Psoas muscle (tissue), 8 donors: Measurements from ENCODE around the gene SNORC. TPM values are rescaled to one million over a fixed set of nuclear protein-coding genes. Genes with fewer than 3 reads are reported as not detected.
"Not testable (repeated sequence)": the region's sequence is repeated elsewhere in the genome, so short reads cannot be mapped to it uniquely, and the experiment has no call there.

ENCODE experiments used
- ATAC-seq, 4 donors: fragments of 200-7000 bp; cut with Tn5 transposase; one replicate each; pipeline ENCODE4 v1.9.1; 2020; ENCODE audit warnings: moderate library complexity in 3 of 4, mild to moderate bottlenecking in 2 of 4
- DNase-seq, 2 donors: peaks; one replicate each; pipeline ENCODE4 v3.0.0-alpha.2; 2020
- H3K27ac ChIP-seq: fragments of 200-600 bp; one replicate; pipeline ENCODE4 v1.8.0; 2022
- H3K27me3 ChIP-seq, 3 donors: fragments of 200-600 bp in 1 of 3; one replicate each; pipeline versions ENCODE4 v1.6.1 to v1.8.0; 2013 to 2022; ENCODE audit warnings: low read length in 2 of 3, mild to moderate bottlenecking in 2 of 3, moderate library complexity in 1 of 3; ENCODE audit not compliant: insufficient read depth in 3 of 3
- H3K36me3 ChIP-seq, 2 donors: fragments of 200-600 bp in 1 of 2; one replicate each; pipeline versions ENCODE4 v1.6.1 to v1.8.0; 2013 to 2022; ENCODE audit warnings: low read depth in 1 of 2, mild to moderate bottlenecking in 1 of 2, moderate library complexity in 1 of 2; ENCODE audit not compliant: insufficient read depth in 1 of 2
- H3K4me1 ChIP-seq: fragments of 200-600 bp; one replicate; pipeline ENCODE4 v1.8.0; 2022
- H3K4me3 ChIP-seq: fragments of 200-600 bp; one replicate; pipeline ENCODE4 v1.8.0; 2022; ENCODE audit warnings: mild to moderate bottlenecking
- H3K9me3 ChIP-seq: fragments of 200-600 bp; one replicate; pipeline ENCODE4 v1.8.0; 2022
- CTCF ChIP-seq: fragments of 200-600 bp; IDR thresholded peaks from one replicate; pipeline ENCODE4 v1.8.0; 2022; ENCODE audit warnings: antibody characterized with exemption
- WGBS, 3 donors: extraction: QIAGEN DNeasy Blood & Tissue Kit; methylation state at CpG; one replicate each; pipeline versions ENCODE4 v1.1.6 to v1.1.7; 2013; 5-methylcytosine and 5-hydroxymethylcytosine counted together
- intact Hi-C, 2 donors: fragments of 100-400 bp; cut with DNase I; formaldehyde crosslinking; loops; one replicate each; pipeline versions ENCODE4 v1.11.0 to v1.14.2; 2022
- polyA plus RNA-seq, 3 donors: library from polyadenylated mRNA; stranded (reverse); fragments of 200-250 nt; gene quantifications; one replicate each; pipeline ENCODE4 v1.2.3, GENCODE V29; 2013
- total RNA-seq, 4 donors: library from RNA; stranded (reverse); fragmentation: NEBNext Ultra II Directional in 2 of 4; extraction: Animal tissue kit (Norgen Biotek cat#: 25700) in 2 of 4; gene quantifications; one replicate each; pipeline versions ENCODE4 v1.2.1 to v1.2.4, GENCODE V29; 2021 to 2023
- donor health status: healthy with polysubstance abuse.
- donor health status: DM: no; HTN: no; CAD: no; lungs with moderate emphysema.
- donor health status: Bipolar disorder and iron deficiency.
- donor health status: healthy.
- donor health status: DM: yes; HTN: yes; CAD: no.
- donor health status: DM: no; HTN: no; CAD: no.
- donor health status: DM: no; HTN: no; CAD: no.
- donor health status: DM: yes; HTN: yes; CAD: no.

The SNORC gene
- total and polyA plus RNA-seq, 7 donors: 0.06 to 2.1 (median 0.63) TPM

- TF ChIP-seq CTCF: no peak
- Histone ChIP-seq H3K9me3 (no peaks in the 10 kb centered on the region), H3K27me3 (peaks cover 0 to 15% (median 2%) of the 10 kb centered on the region in 3 donors), H3K27ac (no peak overlapping the region), H3K4me3 (no peak overlapping the region), H3K4me1 (no peaks in the 10 kb centered on the region), H3K36me3 (no peaks in the 10 kb centered on the region)
- DNase-seq (peak in 1 of 2 donors; percentile 45), ATAC-seq (peak in 3 of 4 donors; percentile 53 to 58 (median 55))
- intact Hi-C loops: no loop called here
- WGBS, 3 donors: 62 to 70% (median 65%) methylated on average over 26 to 28 of the region's 28 CpGs
Measured at GRCh38 chr2:232901736-232902578, 31.9 kb downstream of the SNORC start.

- DNase-seq: no peak
- H3K4me1 ChIP-seq: no peaks in the 10 kb centered on the region
- intact Hi-C loops: no loop called here
- no peak overlapping the region for H3K27ac ChIP-seq
- no peak for ATAC-seq
- H3K36me3 ChIP-seq: no peaks in the 10 kb centered on the region
- H3K9me3 ChIP-seq: no peaks in the 10 kb centered on the region
- no peak for TF ChIP-seq CTCF
- H3K4me3 ChIP-seq: no peak overlapping the region
- WGBS, 3 donors: 71 to 84% (median 84%) methylated on average over 9 of the region's 9 CpGs
- H3K27me3 ChIP-seq: peaks cover 0 to 15% (median 2%) of the 10 kb centered on the region in 3 donors
Measured at GRCh38 chr2:232903989-232904388, 33.9 kb downstream of the SNORC start.

- WGBS, 3 donors: 61 to 69% (median 63%) methylated on average over 8 to 9 of the region's 10 CpGs
Measured at GRCh38 chr2:232906867-232907717, 37.0 kb downstream of the SNORC start.

GRCh38 chr2:232907718-232908085 lies 37.6 kb downstream of the SNORC start:
- intact Hi-C loops, H3K27me3 ChIP-seq, DNase-seq, H3K4me3 ChIP-seq, H3K4me1 ChIP-seq, H3K36me3 ChIP-seq, H3K27ac ChIP-seq, ATAC-seq: not testable (repeated sequence)
- 88 to 91% (median 90%) methylated on average over 9 of the region's 9 CpGs for WGBS, 3 donors
- H3K9me3 ChIP-seq: peaks cover 10% of the 10 kb centered on the region

More at GRCh38 chr2:232906867-232907717, 37.0 kb downstream of the SNORC start:
- H3K27me3 ChIP-seq, H3K27ac ChIP-seq, H3K4me1 ChIP-seq, intact Hi-C loops, H3K4me3 ChIP-seq, ATAC-seq, DNase-seq, H3K36me3 ChIP-seq: not testable (repeated sequence)
- H3K9me3 ChIP-seq: peaks cover 10% of the 10 kb centered on the region

- Histone ChIP-seq H3K27ac (no peak overlapping the region), H3K9me3 (peaks cover 10% of the 10 kb centered on the region), H3K36me3 (no peaks in the 10 kb centered on the region), H3K27me3 (no peaks in the 10 kb centered on the region), H3K4me1 (no peaks in the 10 kb centered on the region), H3K4me3 (no peak overlapping the region)
- DNase-seq: no peak
- TF ChIP-seq CTCF: no peak
- 68 to 78% (median 68%) methylated on average over 6 of the region's 6 CpGs for WGBS, 3 donors
- no peak for ATAC-seq
- intact Hi-C loops: no loop called here
Measured at GRCh38 chr2:232908695-232909094, 38.6 kb downstream of the SNORC start.
